Rectal smooth muscle tissue (tissue), 1 donor: ENCODE results near the gene MT1E.
"Not testable (repeated sequence)": the region's sequence is repeated elsewhere in the genome, so short reads cannot be mapped to it uniquely, and the experiment has no call there.

Source experiments
- H3K27ac ChIP-seq: one replicate; pipeline ENCODE4 v1.7.0; 2013; ENCODE audit warnings: low read depth, low read length, inconsistent platforms
- H3K27me3 ChIP-seq: one replicate; pipeline ENCODE4 v1.7.0; 2013; ENCODE audit warnings: low read length; ENCODE audit not compliant: control insufficient read depth, insufficient read depth
- H3K36me3 ChIP-seq: one replicate; pipeline ENCODE4 v1.7.0; 2013; ENCODE audit warnings: low read length; ENCODE audit not compliant: control insufficient read depth, insufficient read depth
- H3K4me1 ChIP-seq: one replicate; pipeline ENCODE4 v1.7.0; 2013; ENCODE audit warnings: low read length; ENCODE audit not compliant: control insufficient read depth, insufficient read depth
- H3K4me3 ChIP-seq: one replicate; pipeline ENCODE4 v1.7.0; 2013; ENCODE audit warnings: low read length
- H3K9ac ChIP-seq: one replicate; pipeline ENCODE4 v1.7.0; 2013; ENCODE audit warnings: low read length

MT1E gene

DNA sequence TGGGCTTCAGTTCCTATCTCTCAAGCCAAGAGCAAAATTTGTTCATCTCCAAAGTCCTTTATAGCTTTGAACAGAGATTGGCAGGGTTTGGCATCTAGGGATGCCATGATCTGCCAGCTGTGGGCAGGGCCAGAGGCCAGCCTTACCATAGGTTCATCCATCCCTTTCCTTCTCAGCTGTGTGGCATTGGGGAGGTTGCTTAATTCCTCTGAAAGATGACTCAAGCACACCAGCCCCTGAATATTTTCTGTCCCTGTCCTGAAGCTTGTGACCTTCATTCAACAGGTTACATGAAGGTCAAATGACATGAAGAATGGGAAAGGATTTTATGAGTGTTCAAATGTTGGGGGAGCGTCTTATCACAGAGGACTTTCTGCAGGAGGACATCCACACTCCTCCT is 38.9 kb downstream of the MT1E start:
- H3K4me1 ChIP-seq = no peaks in the 10 kb centered on the region
- no peak overlapping the region for H3K9ac ChIP-seq
- H3K4me3 ChIP-seq = no peak overlapping the region
- H3K36me3 ChIP-seq = no peaks in the 10 kb centered on the region
- H3K27ac ChIP-seq = no peak overlapping the region
- peaks cover 23% of the 10 kb centered on the region for H3K27me3 ChIP-seq

GRCh38 chr16:56665286-56666261 is 40.0 kb downstream of the MT1E start:
- peaks cover 29% of the 10 kb centered on the region for H3K27me3 ChIP-seq
- not testable (repeated sequence) for H3K4me3 ChIP-seq, H3K27ac ChIP-seq, H3K4me1 ChIP-seq, H3K36me3 ChIP-seq, H3K9ac ChIP-seq

GRCh38 chr16:56667581-56668571 is 42.3 kb downstream of the MT1E start, which contains the start of gene MT1G:
Gene MT1G (minus strand): TSS chr16:56668065. CDS start chr16:56667993, 72 bp downstream.
- Histone ChIP-seq H3K27ac (no peak within 1 kb of the TSS), H3K9ac (peak within 1 kb of the TSS; percentile 56), H3K27me3 (peaks cover 30% of the 10 kb centered on the region), H3K36me3 (no peaks in the 10 kb centered on the region), H3K4me3 (peak within 1 kb of the TSS; percentile 62), H3K4me1 (no peaks in the 10 kb centered on the region)

- no peak within 1 kb of the TSS for H3K4me3 ChIP-seq
- peaks cover 28% of the 10 kb centered on the region for H3K27me3 ChIP-seq
- no peak within 1 kb of the TSS for H3K27ac ChIP-seq
- H3K4me1 ChIP-seq = no peaks in the 10 kb centered on the region
- H3K36me3 ChIP-seq = no peaks in the 10 kb centered on the region
- no peak within 1 kb of the TSS for H3K9ac ChIP-seq
Observed at GRCh38 chr16:56669005-56669839, 43.6 kb downstream of the MT1E start, which contains the start of gene MT1H. Gene MT1H (plus strand): TSS chr16:56669814. CDS start chr16:56669885, 71 bp downstream.

- H3K9ac ChIP-seq = no peak overlapping the region
- H3K27ac ChIP-seq = no peak overlapping the region
- H3K4me3 ChIP-seq = no peak overlapping the region
- H3K36me3 ChIP-seq = no peaks in the 10 kb centered on the region
- peaks cover 24% of the 10 kb centered on the region for H3K27me3 ChIP-seq
- H3K4me1 ChIP-seq = no peaks in the 10 kb centered on the region
Observed at GRCh38 chr16:56669840-56670619, 44.4 kb downstream of the MT1E start.

DNA sequence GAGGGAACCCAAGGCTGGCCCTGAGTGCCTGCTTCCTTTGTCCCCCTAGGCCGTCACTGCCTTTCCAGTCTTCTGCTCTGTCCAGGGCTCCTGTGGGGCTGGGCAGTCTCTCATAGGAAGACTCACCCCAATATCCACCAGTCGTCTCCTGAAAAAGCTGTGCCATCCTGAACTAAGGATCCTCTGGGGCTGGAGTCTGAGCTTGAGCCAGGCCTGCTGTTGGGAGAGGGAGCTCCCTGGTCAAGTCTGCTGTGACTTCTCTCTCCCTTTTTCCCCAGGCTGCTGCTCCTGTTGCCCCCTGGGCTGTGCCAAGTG is 45.0 kb downstream of the MT1E start:
- no peak overlapping the region for H3K4me3 ChIP-seq
- no peaks in the 10 kb centered on the region for H3K4me1 ChIP-seq
- H3K27ac ChIP-seq = no peak overlapping the region
- peaks cover 24% of the 10 kb centered on the region for H3K27me3 ChIP-seq
- H3K9ac ChIP-seq = no peak overlapping the region
- H3K36me3 ChIP-seq = no peaks in the 10 kb centered on the region

- H3K4me3 ChIP-seq, H3K36me3 ChIP-seq, H3K4me1 ChIP-seq, H3K27ac ChIP-seq, H3K9ac ChIP-seq: not testable (repeated sequence)
- H3K27me3 ChIP-seq = peaks cover 28% of the 10 kb centered on the region
Observed at GRCh38 chr16:56671691-56672090, 46.1 kb downstream of the MT1E start.

DNA sequence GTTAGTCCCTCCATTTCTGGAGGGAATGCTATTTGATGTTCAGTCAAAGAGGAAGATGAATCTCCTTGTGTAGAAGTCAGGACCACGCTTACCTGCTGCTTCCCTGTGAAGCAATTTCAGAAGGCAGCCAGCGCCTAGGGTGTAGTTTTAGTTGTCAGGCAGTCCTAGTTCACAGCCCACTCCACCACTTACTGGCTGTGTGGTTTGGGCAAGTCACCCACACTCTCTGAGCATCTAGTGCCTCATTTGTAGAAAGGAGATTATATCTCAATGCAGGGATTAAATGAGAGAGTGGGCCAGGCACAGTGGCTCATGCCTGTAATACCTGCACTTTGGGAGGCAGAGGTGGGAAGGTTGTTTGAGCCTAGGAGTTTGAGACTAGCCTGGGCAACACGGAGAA is 46.6 kb downstream of the MT1E start:
- H3K27me3 ChIP-seq = peaks cover 26% of the 10 kb centered on the region
- not testable (repeated sequence) for H3K36me3 ChIP-seq, H3K9ac ChIP-seq

DNA sequence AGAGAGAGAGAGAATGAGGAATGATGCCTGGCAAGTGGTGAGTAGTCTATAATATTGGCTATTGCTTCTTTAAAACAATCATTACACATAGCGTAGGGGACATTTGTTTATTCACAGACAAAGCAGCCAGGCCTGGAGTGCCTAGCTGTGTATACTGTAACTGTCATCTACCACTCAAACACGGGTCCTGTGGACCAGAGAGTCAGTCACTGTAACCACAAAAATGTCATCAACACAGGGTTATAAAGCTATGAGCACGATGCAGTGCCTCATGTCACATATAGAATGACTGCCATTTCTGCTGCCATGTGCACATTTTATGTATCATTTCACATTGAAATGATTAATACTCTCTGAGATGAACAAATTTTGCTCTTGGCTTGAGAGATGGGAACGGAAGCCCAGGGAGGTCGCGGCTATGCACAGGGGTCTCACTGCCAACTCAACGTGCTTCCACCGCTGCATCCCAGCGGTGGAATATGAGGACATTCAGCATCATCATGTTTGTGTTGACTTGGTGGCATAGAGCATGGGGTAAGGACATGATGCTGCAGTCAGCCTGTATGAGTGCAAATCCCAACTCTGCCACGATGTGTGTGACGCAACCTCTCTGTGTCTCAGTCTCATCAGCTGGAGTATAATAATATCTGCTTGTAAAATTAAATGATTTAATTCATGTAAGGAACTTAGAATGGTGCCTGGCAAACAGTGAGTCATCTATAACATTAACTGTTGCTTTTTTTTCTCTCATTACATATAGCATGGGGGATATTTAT is 47.4 kb downstream of the MT1E start:
- no peak overlapping the region for H3K4me3 ChIP-seq
- H3K4me1 ChIP-seq = no peaks in the 10 kb centered on the region
- no peak overlapping the region for H3K9ac ChIP-seq
- no peaks in the 10 kb centered on the region for H3K36me3 ChIP-seq
- H3K27me3 ChIP-seq = peaks cover 20% of the 10 kb centered on the region
- H3K27ac ChIP-seq = no peak overlapping the region

More for the DNA sequence above, 46.6 kb downstream of the MT1E start:
- not testable (repeated sequence) for H3K4me1 ChIP-seq, H3K4me3 ChIP-seq, H3K27ac ChIP-seq

- Histone ChIP-seq H3K9ac (no peak overlapping the region), H3K36me3 (no peaks in the 10 kb centered on the region), H3K27me3 (peaks cover 17% of the 10 kb centered on the region), H3K27ac (no peak overlapping the region), H3K4me1 (no peaks in the 10 kb centered on the region), H3K4me3 (no peak overlapping the region)
Observed at GRCh38 chr16:56673921-56674320, 48.3 kb downstream of the MT1E start.

DNA sequence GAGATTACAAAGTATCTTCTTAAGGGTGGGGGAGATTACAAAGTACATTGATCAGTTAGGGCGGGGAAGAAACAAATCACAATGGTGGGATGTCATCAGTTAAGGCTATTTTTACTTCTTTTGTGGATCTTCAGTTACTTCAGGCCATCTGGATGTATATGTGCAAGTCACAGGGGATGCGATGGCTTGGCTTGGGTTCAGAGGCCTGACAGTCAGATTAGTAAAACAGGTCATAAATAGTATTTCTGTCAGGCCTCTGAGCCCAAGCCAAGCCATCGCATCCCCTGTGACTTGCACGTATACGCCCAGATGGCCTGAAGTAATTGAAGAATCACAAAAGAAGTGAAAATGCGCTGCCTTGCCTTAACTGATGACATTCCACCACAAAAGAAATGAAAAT is 49.0 kb downstream of the MT1E start:
- H3K36me3 ChIP-seq, H3K27ac ChIP-seq, H3K4me1 ChIP-seq, H3K4me3 ChIP-seq, H3K9ac ChIP-seq: not testable (repeated sequence)
- H3K27me3 ChIP-seq = peaks cover 14% of the 10 kb centered on the region
